Stimulated activated CD8-positive, alpha-beta memory T cell treated with anti-CD3 and anti-CD28 coated beads, Interleukin-12 subunit alpha, Interleukin-12 subunit beta, amount 100 ng/mL, for 1 hour (primary cell): Measurements from ENCODE around the gene ACSL1.
"Not testable (repeated sequence)": the region's sequence is repeated elsewhere in the genome, so short reads cannot be mapped to it uniquely, and the experiment has no call there.

Source experiments
- DNase-seq: peaks from one replicate; pipeline ENCODE4 v3.0.0-alpha.2; 2020; ENCODE audit warnings: low read depth

ACSL1 gene

GRCh38 chr4:184751585-184751956, 74.2 kb downstream of the ACSL1 start:
- DNase-seq = no peak

DNA sequence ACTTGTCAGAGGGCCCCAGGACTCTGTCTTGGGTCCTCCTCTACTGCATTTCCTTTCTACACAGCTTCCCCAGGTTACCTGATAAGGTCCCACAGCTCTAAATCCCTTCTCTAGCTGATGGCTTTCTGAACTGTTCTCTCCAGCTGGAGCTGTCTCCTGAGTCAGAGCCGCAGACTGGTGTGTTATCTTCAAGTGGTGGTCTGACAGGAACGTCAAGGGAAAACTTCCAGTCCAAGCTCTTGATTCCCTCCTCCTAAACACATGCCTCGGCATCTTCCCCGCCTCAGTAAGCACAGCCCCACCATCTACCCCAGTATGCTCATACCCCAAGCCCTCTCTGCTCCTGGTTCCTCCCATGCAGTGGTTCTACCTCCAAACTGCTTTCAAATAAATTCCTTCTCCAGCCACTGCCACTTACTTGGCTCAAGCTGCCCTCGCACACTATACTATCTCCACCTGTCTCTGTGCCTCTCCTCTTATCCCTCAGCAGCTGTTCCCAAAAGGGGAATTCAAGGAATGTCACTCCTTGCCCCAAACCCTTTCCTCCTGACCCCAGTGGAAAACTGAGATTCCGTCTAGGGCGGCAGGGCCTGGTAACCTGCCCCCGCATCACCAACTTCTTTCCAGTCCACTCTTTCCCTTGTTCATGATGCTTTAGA, 74.7 kb downstream of the ACSL1 start:
- DNase-seq = no peak

DNA sequence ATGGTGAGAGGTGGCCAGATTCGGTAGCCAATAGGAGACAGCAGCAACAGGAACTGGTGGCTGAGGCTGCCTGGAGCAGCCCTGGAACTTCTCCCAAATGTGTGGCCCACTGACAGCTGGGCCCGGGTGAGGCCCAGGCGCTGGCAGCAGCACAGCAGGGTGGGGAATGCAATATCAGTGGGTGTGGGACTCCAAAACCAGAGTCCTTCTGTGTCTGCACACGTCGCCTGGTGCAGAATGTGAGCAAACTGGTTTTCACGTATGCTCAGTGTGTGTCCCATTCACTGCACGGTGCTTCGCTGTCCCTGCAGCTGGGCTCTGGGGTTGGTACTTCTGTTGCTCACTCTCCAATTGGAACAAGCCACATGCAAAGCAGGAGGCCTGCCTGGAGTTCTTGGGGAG, 77.5 kb downstream of the ACSL1 start:
- DNase-seq = no peak

DNA sequence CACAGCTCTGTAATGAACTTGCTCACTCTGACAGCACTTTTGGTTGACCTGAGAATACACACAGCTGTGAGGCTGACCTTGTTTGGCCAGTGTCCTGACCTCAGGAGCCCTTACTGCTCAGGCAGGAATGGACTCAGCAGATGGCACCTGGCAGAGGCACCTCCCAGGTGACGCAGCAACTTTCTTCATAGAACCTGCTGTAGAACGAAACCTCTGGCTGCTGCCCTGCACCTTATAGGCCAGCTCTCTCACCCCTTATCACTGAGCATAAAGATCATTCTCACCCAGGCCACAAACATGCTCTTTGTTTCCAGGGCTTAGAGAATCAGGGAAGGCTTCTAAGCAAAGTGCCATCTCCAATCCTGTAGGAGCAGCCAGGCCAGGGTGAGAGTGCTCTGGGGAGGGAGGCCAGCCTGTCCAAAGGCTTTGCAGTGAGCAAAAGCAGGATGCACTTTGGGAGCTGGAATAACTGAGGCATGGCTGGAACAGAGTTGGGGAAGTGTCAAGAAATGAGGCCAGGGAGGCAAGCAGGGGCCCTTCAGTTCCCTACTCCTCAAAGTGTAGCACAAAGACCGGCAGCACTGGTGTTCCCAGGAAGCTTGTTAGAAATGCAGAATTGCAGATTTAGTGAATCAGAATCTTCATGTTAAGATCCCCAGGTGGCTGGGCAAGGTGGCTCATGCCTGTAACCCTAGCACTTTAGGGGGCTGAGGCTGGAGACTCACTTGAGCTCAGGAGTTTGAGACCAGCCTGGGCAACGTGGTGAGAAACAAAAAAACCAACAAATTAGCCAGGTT, 78.5 kb downstream of the ACSL1 start:
- no peak for DNase-seq

GRCh38 chr4:184745831-184746795, 79.7 kb downstream of the ACSL1 start:
- peak; percentile 63 for DNase-seq

GRCh38 chr4:184744236-184744635, 81.5 kb downstream of the ACSL1 start:
- no peak for DNase-seq

DNA sequence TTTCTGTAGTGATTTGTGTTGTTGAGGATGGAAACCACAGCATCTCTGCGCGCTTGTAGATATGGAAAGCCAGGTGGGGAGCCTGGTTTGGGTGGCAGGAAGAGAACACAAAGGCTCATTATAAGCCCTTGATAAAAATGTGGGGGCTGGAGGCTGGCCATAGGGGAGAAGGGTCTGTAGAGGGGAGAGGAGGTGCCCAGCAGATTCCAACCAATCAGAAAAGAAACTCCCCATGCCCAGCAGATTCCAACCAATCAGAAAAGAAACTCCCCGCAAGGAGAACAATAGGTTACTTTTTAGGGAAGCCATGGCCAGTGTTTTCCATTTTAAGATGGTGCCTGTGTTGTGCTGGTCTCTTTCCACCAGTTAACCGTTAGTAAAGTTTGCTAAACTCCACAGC, 82.1 kb downstream of the ACSL1 start:
- no peak for DNase-seq

- not testable (repeated sequence) for DNase-seq
Observed at GRCh38 chr4:184741651-184742050, 84.1 kb downstream of the ACSL1 start.

GRCh38 chr4:184740980-184741391, 84.8 kb downstream of the ACSL1 start:
- no peak for DNase-seq

DNA sequence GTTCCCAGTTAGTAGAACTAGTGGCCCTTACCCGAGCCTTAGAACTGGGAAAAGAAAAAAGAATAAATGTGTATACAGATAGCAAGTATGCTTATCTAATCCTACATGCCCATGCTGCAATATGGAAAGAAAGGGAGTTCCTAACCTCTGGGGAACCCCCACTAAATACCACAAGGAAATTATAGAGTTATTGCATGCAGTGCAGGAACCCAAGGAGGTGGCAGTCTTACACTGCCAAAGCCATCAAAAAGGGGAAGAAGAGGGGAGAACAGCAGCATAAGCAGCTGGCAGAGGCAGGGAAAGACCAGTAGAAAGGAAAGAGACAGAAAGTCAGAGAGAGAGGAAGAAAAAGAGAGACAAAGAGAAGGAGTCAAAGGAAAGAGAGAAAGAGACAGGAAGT, 86.2 kb downstream of the ACSL1 start:
- DNase-seq = not testable (repeated sequence)

DNA sequence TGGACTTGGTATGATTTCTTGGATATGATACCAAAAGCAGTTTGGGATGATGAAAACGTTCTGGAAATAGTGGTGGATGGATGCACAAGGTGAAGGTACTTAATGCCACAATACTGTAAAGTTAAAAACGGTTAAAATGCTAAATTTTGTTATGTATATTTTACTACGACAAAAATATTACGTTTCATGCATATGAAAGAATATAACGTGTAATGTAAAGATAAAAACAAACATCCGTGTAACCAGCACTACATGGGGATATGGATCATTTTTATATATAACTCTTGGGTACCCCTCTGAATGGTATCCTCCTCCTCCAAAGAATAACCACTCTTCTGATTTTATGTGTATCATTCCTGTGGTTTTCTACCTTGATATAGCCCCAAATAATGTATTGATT, 91.0 kb downstream of the ACSL1 start:
- no peak for DNase-seq

GRCh38 chr4:184733654-184734524, 91.9 kb downstream of the ACSL1 start, which contains the start of gene CENPU:
Gene CENPU (minus strand): TSS chr4:184734096. CDS start chr4:184734062, 34 bp downstream.
- DNase-seq = peak; percentile 94

DNA sequence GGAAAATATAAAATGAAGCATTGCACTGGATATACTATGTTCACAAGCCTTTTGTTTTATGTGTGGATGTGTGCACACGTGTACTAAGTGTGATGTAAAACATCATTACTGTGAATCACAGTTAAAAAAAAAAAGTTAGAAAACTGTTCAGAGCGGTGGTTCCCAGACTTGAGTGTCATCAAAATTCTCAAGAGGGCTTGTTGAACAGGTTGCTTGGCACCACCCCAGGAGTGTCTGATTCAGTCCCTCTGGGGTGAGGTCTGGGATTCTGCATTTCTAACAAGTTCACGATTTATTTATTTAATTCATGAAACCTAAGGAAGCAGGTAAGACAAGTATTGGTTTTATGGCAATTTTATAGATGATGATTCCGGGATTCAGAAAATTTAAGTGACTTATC, 93.6 kb downstream of the ACSL1 start:
- DNase-seq = no peak

DNA sequence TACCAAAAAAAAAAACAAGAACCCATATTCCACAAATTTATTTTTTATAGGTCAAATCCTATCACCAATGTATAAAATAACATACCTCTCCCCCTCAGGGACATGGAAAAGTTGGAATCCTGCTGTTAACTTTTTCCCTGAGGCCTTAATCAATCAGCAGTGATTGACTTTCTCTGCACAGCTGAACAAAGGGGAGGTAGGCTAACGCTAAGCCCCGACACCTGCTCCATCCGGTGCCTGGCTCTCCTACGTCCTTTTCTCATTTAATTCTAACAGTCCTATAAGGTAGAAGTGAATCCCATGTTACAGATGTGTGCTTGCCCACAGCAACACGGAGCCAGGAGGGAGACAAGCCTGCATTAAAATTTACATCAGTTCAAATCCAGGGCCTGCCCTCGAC, 94.7 kb downstream of the ACSL1 start:
- no peak for DNase-seq

GRCh38 chr4:184729946-184730345, 95.8 kb downstream of the ACSL1 start:
- DNase-seq = no peak

- no peak for DNase-seq
Observed at GRCh38 chr4:184728858-184729257, 96.9 kb downstream of the ACSL1 start.

GRCh38 chr4:184727430-184727829, 98.3 kb downstream of the ACSL1 start:
- DNase-seq = no peak

GRCh38 chr4:184722798-184723197, 103.0 kb downstream of the ACSL1 start:
- no peak for DNase-seq

GRCh38 chr4:184721254-184721653, 104.5 kb downstream of the ACSL1 start:
- DNase-seq = no peak

GRCh38 chr4:184719407-184719806, 106.4 kb downstream of the ACSL1 start:
- DNase-seq = no peak

DNA sequence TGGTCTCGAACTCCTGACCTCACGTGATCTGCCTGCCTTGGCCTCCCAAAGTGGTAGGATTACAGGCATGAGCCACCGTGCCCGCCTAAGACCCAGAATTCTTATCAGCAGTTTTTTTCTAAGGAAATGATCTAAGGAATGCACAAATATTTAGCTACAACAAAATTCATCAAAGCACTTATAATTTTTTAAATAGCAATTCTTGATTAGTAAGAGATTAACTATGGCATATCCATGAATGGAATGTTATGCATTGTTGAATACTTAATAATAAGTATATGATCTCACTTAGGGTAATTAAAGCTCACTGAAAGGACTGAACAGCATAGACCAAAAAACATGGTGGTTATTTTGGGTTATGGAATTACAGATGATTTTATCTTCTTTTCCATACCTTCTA, 110.2 kb downstream of the ACSL1 start:
- DNase-seq = no peak
